ENCODE data around the gene ANO1. TPM values are rescaled to one million over a fixed set of nuclear protein-coding genes. Genes with fewer than 3 reads are reported as not detected.

Gene ANO1
- polyA plus RNA-seq, 1 of the 3 experiments (the other 2 are of a cell fraction), result not detected

DNA sequence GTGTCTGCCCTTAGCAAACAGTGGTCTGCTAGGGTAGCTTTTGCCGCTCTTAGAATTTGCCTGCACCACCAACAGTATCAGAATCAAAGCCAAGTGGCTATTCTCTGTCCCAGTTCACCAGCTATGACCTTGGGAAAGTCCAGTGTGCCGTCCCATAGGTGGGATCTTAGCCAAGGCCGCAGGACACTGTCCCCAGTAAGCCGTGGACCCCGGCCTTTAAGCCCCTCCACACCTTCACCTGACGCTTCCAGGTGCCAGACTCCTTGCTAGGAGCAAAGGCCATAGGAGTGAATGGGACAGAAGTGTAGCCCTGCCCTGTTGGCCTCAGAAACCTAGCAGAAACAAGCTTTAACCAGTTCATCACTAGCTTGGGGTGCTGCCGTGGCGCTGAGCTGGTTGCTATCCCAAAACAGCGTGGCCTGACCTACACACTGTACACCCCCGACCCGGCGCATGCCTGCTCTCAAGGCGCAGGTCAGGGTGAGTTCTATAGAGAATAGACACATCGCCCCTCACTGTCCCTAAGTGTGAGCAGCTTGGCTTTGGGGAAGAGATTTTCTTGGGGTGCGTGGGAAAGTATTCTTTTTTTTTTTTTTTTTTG, 129.5 kb downstream of the ANO1 start (continued):
- TF ChIP-seq MAX (IDR thresholded peaks at IDR 0.05; ENCODE audit: low read depth), result no peak
- no peak for TF ChIP-seq YY1 (IDR thresholded peaks at IDR 0.05; ENCODE audit: low read depth)

DNA sequence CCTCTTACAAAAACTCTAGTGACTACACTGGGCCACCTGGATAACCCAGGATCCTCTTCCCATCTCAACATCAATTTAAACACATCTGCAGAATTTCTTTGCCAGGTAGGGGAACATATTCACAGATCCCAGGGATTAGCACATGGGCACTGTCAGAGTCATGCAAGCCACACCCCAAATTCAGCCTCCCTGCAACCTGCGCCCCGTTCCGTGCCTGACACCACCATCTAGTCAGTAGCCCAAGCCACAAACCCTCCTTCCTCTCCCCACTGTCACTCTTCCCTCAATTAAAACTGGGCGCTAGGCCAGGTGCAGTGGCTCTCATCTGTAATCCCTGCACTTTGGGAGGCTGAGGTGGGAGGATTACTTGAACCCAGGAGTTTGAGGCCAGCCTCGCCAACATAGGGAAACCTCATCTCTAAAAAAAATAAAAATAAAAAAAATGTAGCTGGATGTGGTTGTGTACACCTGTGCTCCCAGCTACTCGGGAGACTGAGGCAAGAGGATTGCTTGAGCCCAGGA, 131.3 kb downstream of the ANO1 start:
- CTCF ChIA-PET, result interaction anchor here (0.8 to 1.5 kb wide), 2 partner anchors 17 to 21 kb away, joined by 3 read pairs; no protein-coding TSS in a partner anchor
- peaks cover 19 to 28% of the 10 kb centered on the region in 2 experiments for H3K36me3 ChIP-seq (replicated peaks in 1 of 2; ENCODE audit: control insufficient read depth in 1 of 2, insufficient read depth in 2 of 2, low read length in 1 of 2)

More for the DNA sequence above, 131.3 kb downstream of the ANO1 start:
- Histone ChIP-seq H3K79me2 (ENCODE audit: insufficient read depth) (peaks cover 30% of the 10 kb centered on the region), H3K9me3 (no peaks in the 10 kb centered on the region), H3K9me2 (no peaks in the 10 kb centered on the region), H3K4me3 (ENCODE audit: low read depth in 2 of 2, low read length in 1 of 2) (no peak overlapping the region), H2AFZ (ENCODE audit: low read depth) (no peak overlapping the region), H3F3A (replicated peaks; ENCODE audit: insufficient read depth) (peaks cover 27% of the 10 kb centered on the region), H3K4me2 (no peak overlapping the region), H3K27ac (ENCODE audit: low read depth in 2 of 2, low read length in 1 of 2) (peak overlapping the region in 1 of 2 experiments; percentile 15; a peak in 1 of 4 replicates), H3K9ac (no peak overlapping the region), H3K4me1 (ENCODE audit: control insufficient read depth in 1 of 2, insufficient read depth in 2 of 2, low read depth in 1 of 2, low read length in 1 of 2) (peaks cover 6 to 10% of the 10 kb centered on the region in 2 experiments; a peak in 2 of 4 replicates), H3K27me3 (ENCODE audit: insufficient read depth) (no peaks in the 10 kb centered on the region), H4K20me1 (ENCODE audit: insufficient read depth) (peaks cover 51% of the 10 kb centered on the region)
- over 99% methylated on average over 6 of the region's 6 CpGs for WGBS (ENCODE audit: low lambda C conversion rate)
- POLR2A ChIA-PET, result interaction anchor here (1.6 kb wide), 1 partner anchor 16 kb away, joined by 4 read pairs; no protein-coding TSS in a partner anchor
- DNase-seq, result no peak
- TF ChIP-seq SMC3 (IDR thresholded peaks at IDR 0.05; ENCODE audit: low read depth, low read length), result no peak
- no peak for TF ChIP-seq RXRA (IDR thresholded peaks at IDR 0.05; ENCODE audit: borderline replicate concordance, low read depth)
- no peak for TF ChIP-seq NRF1 (IDR thresholded peaks at IDR 0.05; ENCODE audit: low read depth, low read length)
- TF ChIP-seq ZBTB33 (IDR thresholded peaks at IDR 0.05; ENCODE audit: borderline replicate concordance, low read depth), result no peak
- TF ChIP-seq, protein P1, sequence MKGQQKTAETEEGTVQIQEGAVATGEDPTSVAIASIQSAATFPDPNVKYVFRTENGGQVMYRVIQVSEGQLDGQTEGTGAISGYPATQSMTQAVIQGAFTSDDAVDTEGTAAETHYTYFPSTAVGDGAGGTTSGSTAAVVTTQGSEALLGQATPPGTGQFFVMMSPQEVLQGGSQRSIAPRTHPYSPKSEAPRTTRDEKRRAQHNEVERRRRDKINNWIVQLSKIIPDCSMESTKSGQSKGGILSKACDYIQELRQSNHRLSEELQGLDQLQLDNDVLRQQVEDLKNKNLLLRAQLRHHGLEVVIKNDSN (IDR thresholded peaks at IDR 0.05; ENCODE audit: borderline replicate concordance, low read depth), result no peak
- TF ChIP-seq JUND (IDR thresholded peaks at IDR 0.05), result no peak
- no peak for TF ChIP-seq FOXM1 (IDR thresholded peaks at IDR 0.05; ENCODE audit: low read depth)
- TF ChIP-seq MAX (IDR thresholded peaks at IDR 0.05; ENCODE audit: low read depth), result no peak
- no peak for TF ChIP-seq RAD21 (IDR thresholded peaks at IDR 0.05; ENCODE audit: low read length)
- TF ChIP-seq, protein P2, sequence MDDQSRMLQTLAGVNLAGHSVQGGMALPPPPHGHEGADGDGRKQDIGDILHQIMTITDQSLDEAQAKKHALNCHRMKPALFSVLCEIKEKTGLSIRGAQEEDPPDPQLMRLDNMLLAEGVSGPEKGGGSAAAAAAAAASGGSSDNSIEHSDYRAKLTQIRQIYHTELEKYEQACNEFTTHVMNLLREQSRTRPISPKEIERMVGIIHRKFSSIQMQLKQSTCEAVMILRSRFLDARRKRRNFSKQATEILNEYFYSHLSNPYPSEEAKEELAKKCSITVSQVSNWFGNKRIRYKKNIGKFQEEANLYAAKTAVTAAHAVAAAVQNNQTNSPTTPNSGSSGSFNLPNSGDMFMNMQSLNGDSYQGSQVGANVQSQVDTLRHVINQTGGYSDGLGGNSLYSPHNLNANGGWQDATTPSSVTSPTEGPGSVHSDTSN (IDR thresholded peaks at IDR 0.05), result no peak
- no peak for TF ChIP-seq MEF2A (IDR thresholded peaks at IDR 0.05; ENCODE audit: borderline replicate concordance, low read depth)
- no peak for TF ChIP-seq TCF12 (IDR thresholded peaks at IDR 0.05)
- no peak for TF ChIP-seq MXI1 (IDR thresholded peaks at IDR 0.05; ENCODE audit: low read depth, low read length)
- TF ChIP-seq, protein P3, sequence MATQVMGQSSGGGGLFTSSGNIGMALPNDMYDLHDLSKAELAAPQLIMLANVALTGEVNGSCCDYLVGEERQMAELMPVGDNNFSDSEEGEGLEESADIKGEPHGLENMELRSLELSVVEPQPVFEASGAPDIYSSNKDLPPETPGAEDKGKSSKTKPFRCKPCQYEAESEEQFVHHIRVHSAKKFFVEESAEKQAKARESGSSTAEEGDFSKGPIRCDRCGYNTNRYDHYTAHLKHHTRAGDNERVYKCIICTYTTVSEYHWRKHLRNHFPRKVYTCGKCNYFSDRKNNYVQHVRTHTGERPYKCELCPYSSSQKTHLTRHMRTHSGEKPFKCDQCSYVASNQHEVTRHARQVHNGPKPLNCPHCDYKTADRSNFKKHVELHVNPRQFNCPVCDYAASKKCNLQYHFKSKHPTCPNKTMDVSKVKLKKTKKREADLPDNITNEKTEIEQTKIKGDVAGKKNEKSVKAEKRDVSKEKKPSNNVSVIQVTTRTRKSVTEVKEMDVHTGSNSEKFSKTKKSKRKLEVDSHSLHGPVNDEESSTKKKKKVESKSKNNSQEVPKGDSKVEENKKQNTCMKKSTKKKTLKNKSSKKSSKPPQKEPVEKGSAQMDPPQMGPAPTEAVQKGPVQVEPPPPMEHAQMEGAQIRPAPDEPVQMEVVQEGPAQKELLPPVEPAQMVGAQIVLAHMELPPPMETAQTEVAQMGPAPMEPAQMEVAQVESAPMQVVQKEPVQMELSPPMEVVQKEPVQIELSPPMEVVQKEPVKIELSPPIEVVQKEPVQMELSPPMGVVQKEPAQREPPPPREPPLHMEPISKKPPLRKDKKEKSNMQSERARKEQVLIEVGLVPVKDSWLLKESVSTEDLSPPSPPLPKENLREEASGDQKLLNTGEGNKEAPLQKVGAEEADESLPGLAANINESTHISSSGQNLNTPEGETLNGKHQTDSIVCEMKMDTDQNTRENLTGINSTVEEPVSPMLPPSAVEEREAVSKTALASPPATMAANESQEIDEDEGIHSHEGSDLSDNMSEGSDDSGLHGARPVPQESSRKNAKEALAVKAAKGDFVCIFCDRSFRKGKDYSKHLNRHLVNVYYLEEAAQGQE (IDR thresholded peaks at IDR 0.05; ENCODE audit: low read depth, low read length), result no peak
- no peak for TF ChIP-seq USF2 (IDR thresholded peaks at IDR 0.05; ENCODE audit: borderline replicate concordance, low read depth, low read length)
